Stimulated activated CD8-positive, alpha-beta memory T cell treated with anti-CD3 and anti-CD28 coated beads, Interleukin-12 subunit alpha, Interleukin-12 subunit beta, amount 100 ng/mL, for 1 hour (primary cell): ENCODE results near the gene COL4A3.
"Not testable (repeated sequence)": the region's sequence is repeated elsewhere in the genome, so short reads cannot be mapped to it uniquely, and the experiment has no call there.

Experiments
- DNase-seq: peaks from one replicate; pipeline ENCODE4 v3.0.0-alpha.2; 2020; ENCODE audit warnings: low read depth

Gene COL4A3

GRCh38 chr2:227154986-227155774 is 9.2 kb upstream of the COL4A3 start:
- no peak for DNase-seq

- DNase-seq, result no peak
These were observed 4.3 kb upstream of the COL4A3 start for GRCh38 chr2:227160164-227160563.

- no peak for DNase-seq
These were observed 2.5 kb upstream of the COL4A3 start for GRCh38 chr2:227161947-227162346.

GRCh38 chr2:227163485-227163997 is 883 bp upstream of the COL4A3 start:
- DNase-seq, result no peak

GRCh38 chr2:227164763-227165291 is 403 bp downstream of the COL4A3 start:
- no peak for DNase-seq

- DNase-seq, result not testable (repeated sequence)
These were observed 7.4 kb downstream of the COL4A3 start for GRCh38 chr2:227171779-227172178.

- DNase-seq, result no peak
These were observed 13.3 kb downstream of the COL4A3 start for GRCh38 chr2:227177592-227178336.

- no peak for DNase-seq
These were observed 15.7 kb downstream of the COL4A3 start for GRCh38 chr2:227179988-227180685.

- DNase-seq, result no peak
These were observed 16.3 kb downstream of the COL4A3 start for GRCh38 chr2:227180770-227181169.

GRCh38 chr2:227182765-227183164 is 18.3 kb downstream of the COL4A3 start:
- DNase-seq, result no peak

GRCh38 chr2:227183657-227184367 is 19.4 kb downstream of the COL4A3 start:
- DNase-seq, result no peak

GRCh38 chr2:227185615-227186232 is 21.3 kb downstream of the COL4A3 start:
- DNase-seq, result no peak

GRCh38 chr2:227186751-227187150 is 22.3 kb downstream of the COL4A3 start:
- DNase-seq, result no peak

- no peak for DNase-seq
These were observed 23.9 kb downstream of the COL4A3 start for GRCh38 chr2:227188292-227188691.

- DNase-seq, result no peak
These were observed 26.9 kb downstream of the COL4A3 start for GRCh38 chr2:227191367-227191766.

- no peak for DNase-seq
These were observed 28.1 kb downstream of the COL4A3 start for GRCh38 chr2:227192491-227192890.

GRCh38 chr2:227194219-227194618 is 29.8 kb downstream of the COL4A3 start:
- DNase-seq, result no peak

GRCh38 chr2:227198866-227199265 is 34.4 kb downstream of the COL4A3 start:
- DNase-seq, result no peak

- no peak for DNase-seq
These were observed 37.3 kb downstream of the COL4A3 start for GRCh38 chr2:227201771-227202170.

- DNase-seq, result no peak
These were observed 40.0 kb downstream of the COL4A3 start for GRCh38 chr2:227204452-227204851.

GRCh38 chr2:227205701-227206100 is 41.3 kb downstream of the COL4A3 start:
- no peak for DNase-seq
